IMR-90 (cell line): ENCODE results near the gene DUSP9.

Experiments used
- BHLHE40 ChIP-seq: fragments of 150-350 bp; IDR thresholded peaks from 2 replicates; pipeline ENCODE4 v1.6.1; 2016; ENCODE audit warnings: mild to moderate bottlenecking, low read depth, low read length
- TF ChIP-seq, protein P1 (sequence below): conservative IDR thresholded peaks from 2 replicates; pipeline ENCODE4 v1.5.1; 2012; ENCODE audit warnings: mild to moderate bottlenecking, low read depth, low read length, improper control_type of control experiment

DNA sequence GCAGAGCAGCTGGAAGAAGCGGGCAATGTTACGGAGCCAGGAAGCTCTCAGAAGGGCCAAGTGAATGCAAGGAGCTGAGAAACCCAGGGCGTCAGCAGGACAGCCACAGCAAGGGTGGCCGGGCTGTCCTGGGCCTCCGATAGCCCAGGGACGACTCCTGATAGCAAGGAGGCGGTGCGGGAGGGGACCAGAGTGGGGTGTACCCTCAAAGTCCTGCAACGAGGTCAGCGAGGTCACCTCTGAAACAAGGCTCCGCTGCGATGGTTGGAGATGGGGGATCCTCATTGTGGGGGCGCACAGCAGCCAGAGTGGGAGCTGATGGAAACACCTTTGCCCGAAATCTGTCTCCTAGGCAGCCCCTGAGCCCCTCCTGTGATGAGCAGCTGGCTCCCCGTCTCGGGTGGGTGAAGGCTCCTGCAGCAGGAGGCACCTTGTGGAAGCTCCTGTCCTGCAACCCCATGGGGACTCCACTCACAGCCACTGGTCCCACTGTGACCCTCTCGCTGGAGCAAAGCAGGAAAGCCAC is 43.8 kb upstream of the DUSP9 start:
- TF ChIP-seq, protein P1, sequence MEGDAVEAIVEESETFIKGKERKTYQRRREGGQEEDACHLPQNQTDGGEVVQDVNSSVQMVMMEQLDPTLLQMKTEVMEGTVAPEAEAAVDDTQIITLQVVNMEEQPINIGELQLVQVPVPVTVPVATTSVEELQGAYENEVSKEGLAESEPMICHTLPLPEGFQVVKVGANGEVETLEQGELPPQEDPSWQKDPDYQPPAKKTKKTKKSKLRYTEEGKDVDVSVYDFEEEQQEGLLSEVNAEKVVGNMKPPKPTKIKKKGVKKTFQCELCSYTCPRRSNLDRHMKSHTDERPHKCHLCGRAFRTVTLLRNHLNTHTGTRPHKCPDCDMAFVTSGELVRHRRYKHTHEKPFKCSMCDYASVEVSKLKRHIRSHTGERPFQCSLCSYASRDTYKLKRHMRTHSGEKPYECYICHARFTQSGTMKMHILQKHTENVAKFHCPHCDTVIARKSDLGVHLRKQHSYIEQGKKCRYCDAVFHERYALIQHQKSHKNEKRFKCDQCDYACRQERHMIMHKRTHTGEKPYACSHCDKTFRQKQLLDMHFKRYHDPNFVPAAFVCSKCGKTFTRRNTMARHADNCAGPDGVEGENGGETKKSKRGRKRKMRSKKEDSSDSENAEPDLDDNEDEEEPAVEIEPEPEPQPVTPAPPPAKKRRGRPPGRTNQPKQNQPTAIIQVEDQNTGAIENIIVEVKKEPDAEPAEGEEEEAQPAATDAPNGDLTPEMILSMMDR: no peak
- TF ChIP-seq BHLHE40: no peak
